GM18508 (cell line): Measurements from ENCODE around the gene FAM107A.

Experiments
- ATAC-seq: cut with Tn5 transposase; IDR thresholded peaks from one replicate; pipeline ENCODE4 v1.9.1; 2021; ENCODE audit warnings: moderate number of reproducible peaks; ENCODE audit not compliant: insufficient read depth, unreplicated experiment

FAM107A gene

DNA sequence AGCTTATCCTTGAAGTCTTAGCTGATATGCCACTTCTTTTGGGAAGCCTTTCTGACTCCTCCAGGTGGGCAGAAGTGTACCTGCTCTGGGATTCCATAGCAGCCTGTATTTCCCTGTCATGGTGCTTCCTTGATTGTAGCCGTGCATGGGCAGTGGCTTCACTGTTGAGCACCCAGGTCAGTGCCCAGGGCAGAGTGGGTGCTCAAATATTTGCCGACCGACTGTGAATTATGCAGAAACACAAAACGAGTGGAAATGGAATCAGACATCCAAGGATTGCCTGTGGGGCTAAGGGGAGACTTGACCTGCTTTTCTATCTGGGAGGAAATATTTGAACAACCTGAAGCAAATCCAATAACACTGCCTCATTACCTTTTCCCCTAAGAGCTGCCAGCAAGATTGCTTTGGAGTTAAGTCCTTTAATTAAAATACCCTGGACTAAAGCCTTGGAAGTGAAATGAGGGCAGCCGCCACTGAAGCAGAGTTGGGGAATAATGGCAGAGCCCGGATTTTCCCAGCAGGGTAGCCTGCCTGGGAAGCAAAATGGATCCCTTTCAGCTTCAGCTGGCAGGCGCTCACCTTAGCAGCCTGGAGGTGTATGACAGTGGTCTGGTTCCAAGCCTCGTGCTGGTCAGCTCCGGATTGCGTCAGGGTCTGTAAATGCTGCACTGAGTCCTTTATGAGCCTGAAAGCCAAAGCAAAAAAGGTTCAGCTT, 55.1 kb downstream of the FAM107A start:
- no peak for ATAC-seq

DNA sequence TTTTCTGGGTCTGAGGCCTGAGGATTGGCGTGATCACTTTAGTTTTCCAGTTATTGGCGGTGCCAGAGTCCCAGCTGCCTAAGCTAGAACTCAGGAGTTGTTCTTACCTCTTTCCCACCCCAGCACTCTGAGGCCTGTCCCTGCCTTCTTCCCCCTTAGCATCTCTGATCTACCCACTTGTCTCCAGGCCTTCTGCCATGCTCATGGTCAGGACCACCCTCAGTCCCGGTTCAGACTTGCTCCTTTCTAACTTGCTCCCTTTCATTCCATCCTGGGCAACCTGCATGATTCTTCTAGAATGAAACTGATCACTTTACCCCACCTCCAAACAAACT, 55.9 kb downstream of the FAM107A start:
- ATAC-seq, result no peak

DNA sequence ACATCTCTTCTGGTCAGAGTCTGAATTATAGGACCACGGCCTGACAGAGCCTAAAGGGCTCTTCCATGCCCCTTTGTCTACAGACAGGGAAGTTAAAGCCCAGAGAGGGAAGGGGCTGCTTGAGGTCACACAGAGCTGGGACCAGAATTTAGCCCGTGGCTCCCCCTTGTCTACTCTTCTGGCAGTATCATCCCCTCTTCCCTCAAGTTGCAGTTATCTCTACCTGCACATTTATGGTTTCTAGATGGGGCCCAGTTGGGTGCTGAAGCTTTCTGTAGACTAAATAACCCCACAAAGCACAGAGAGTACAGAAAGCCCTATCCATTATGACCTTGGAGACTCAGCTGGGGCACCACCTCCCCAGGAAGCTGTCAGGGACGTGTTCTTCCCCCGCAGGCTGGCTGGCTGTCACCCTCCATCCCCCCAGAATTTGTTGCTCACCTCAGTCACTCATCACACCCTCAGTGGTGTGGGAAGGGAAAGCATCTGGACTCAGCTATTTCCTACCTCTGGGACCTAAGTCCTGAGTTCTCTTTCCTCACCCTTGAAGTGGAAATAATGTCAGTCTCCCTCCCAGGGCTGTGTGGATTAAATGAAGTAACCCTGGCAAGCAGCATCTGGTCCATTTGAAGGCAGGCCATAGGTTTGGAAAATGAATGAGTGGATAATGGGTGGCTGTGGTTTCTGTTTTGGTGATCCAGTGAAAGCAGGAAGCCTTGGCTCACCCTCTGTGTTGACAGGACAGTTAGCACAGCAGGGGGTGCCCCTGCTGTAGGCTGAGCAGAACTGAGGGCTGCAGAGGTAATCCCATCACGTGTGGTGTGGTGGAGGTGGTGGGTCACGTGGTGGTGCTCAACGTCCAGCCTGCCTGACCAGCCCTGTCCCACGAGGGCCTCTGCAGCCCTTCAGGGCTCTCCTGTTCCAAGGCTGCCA, 56.5 kb downstream of the FAM107A start:
- ATAC-seq, result no peak

DNA sequence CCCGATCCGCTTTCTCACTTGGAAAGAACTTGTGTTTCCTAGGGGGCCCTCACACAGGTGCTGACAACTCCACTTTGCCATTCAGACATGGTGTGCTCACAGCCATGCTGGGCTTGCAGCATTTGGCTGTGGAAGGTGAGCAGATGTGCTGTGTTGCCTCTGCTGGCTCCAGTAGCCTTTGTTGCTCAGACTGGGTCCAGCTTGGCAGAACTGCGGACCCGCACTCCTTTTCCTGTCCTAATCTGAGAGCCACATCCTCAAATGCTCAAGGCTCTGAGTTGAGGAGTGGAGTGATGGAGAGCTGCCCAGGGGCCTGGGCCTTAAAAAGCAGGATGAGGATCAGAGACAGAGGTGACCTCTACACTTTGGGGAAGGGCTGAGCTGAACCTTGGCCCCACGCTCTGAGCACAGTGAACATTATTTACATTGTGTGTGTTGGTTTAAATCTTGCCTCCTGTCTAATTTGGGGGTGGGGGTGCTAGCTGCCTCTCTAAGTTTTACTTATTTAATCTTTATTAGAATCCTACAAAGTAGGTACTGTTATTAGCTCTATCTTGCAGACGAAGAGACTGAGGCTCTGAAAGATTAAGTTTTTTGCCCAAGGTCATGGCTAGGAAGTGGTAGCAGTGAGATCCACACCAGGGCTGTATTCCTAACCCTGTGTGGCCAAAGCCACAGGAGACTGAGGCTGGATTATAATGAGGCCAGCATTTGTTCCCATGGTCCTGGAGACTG, 57.4 kb downstream of the FAM107A start:
- ATAC-seq, result no peak

DNA sequence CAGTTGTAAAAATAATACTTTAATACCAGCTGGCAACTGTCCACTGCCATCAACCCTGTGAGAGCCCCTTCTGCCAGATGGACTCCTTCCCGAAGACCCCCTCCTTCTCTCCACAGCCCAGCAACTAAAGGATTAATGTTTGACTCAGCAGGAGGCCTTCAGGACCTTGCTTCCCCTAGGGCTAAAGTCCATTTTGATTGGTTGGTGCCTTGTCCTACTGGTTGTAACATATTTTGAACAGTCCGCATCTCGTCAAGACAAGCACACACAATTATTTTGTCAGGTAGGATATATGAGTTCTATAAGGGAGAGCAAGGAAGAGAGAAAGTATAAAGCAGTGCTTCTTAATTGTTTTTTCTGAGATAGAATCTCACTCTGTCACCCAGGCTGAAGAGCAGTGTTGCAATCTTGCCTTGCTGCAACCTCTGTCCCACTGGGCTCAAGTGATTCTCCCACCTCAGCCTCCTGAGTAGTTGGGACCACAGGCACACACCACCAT, 58.9 kb downstream of the FAM107A start:
- no peak for ATAC-seq

DNA sequence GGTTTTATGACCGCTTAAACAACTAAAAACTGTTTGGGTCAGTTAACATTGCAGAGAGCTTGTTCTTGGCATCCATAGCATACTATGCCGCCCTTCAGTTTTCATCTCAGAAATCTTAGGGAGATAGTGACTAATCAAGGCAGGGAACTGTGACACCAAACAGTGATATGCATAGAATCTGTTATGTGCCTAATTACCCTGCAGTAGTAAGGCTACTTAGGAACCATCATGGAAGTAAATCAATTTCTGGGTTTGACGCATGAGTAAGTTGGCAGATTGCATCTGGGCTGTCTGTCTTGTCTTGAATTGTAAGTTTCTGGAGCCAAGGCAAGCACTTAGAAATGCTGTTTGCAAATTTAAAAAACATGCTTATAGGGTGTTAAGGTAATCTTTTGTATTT, 62.8 kb downstream of the FAM107A start:
- ATAC-seq, result no peak
